Body of pancreas (tissue), 4 donors: Measurements from ENCODE around the gene CELSR3. TPM values are rescaled to one million over a fixed set of nuclear protein-coding genes. Genes with fewer than 3 reads are reported as not detected.

ENCODE experiments used
- ATAC-seq: fragments of 150-250 bp; one replicate; pipeline ENCODE4 v1.9.1; 2016
- DNase-seq, 4 donors: peaks; one replicate each; pipeline ENCODE4 v3.0.0-alpha.2; 2019
- H3K27ac ChIP-seq, 4 donors: fragments of 200-600 bp; sonication (generic); 1 replicate in 3 of 4; 2 replicates in 1 of 4; pipeline versions ENCODE4 v1.5.1 to v1.6.1; 2016 to 2019; ENCODE audit warnings: mild to moderate bottlenecking in 1 of 4, mixed read lengths in 1 of 4, moderate library complexity in 1 of 4
- H3K27me3 ChIP-seq, 2 donors: fragments of 200-600 bp; sonication (generic); one replicate each; pipeline ENCODE4 v1.6.0; 2016; ENCODE audit warnings: mild to moderate bottlenecking in 1 of 2
- H3K36me3 ChIP-seq, 2 donors: fragments of 200-600 bp; sonication (generic); replicated peaks in 1 of 2; 2 replicates each; pipeline ENCODE4 v1.5.1; 2016; ENCODE audit warnings: low read depth in 2 of 2; ENCODE audit not compliant: insufficient read depth in 1 of 2
- H3K4me1 ChIP-seq: fragments of 200-600 bp; sonication (generic); one replicate; pipeline ENCODE4 v1.6.0; 2016
- H3K4me3 ChIP-seq, 2 donors: fragments of 200-600 bp; sonication (generic); 1 replicate in 1 of 2; 2 replicates in 1 of 2; pipeline ENCODE4 v1.5.1; 2016 to 2019
- H3K9me3 ChIP-seq, 3 donors: fragments of 200-600 bp; sonication (generic); 1 replicate in 2 of 3; 2 replicates in 1 of 3; pipeline ENCODE4 v1.5.1; 2016
- CTCF ChIP-seq, 7 experiments: fragments of 450-650 bp in 4 of 7; fragments of 200-600 bp in 3 of 7; sonication (generic) in 3 of 7; IDR thresholded peaks; one replicate each; pipeline ENCODE4 v1.5.1; 2016 to 2019; ENCODE audit warnings: antibody characterized with exemption in 7 of 7
- POLR2A ChIP-seq, 3 donors: fragments of 450-650 bp; IDR thresholded peaks; one replicate each; pipeline ENCODE4 v1.6.1; 2016; ENCODE audit warnings: antibody characterized with exemption in 3 of 3, mild to moderate bottlenecking in 2 of 3
- whole genome bisulfite sequencing, 2 donors: methylation state at CpG; one replicate each; pipeline ENCODE4 v1.1.5; 2017; 5-methylcytosine and 5-hydroxymethylcytosine counted together
- intact Hi-C: fragments of 100-400 bp; cut with DNase I; formaldehyde crosslinking; loops from one replicate; pipeline ENCODE4 v1.15.1; 2023
- total RNA-seq, 2 donors: library from RNA; depleted of rRNA; stranded (reverse); fragments of >200 nt; gene quantifications; one replicate each; pipeline ENCODE4 v1.1.0, GENCODE V29; 2016

Gene CELSR3
- total RNA-seq, 2 donors from 2014 or later, result 0.66 to 2.6 TPM

- Histone ChIP-seq H3K27ac (no peak overlapping the region), H3K36me3 (peaks cover 0 to 2% of the 10 kb centered on the region in 2 donors), H3K4me3 (no peak overlapping the region), H3K4me1 (peaks cover 8% of the 10 kb centered on the region), H3K27me3 (no peaks in the 10 kb centered on the region), H3K9me3 (no peaks in the 10 kb centered on the region)
- intact Hi-C loops, result no loop called here
- DNase-seq (no peak), ATAC-seq (no peak)
- TF ChIP-seq CTCF (IDR thresholded peaks at IDR 0.05) (no peak), POLR2A (IDR thresholded peaks at IDR 0.05) (no peak)
- WGBS, 2 donors, result 94 to 100% methylated on average over 5 to 12 of the region's 12 CpGs
These were observed 32.8 kb downstream of the CELSR3 start for GRCh38 chr3:48629894-48630293.

GRCh38 chr3:48628277-48629017 lies 34.2 kb downstream of the CELSR3 start:
- ATAC-seq, result no peak
- DNase-seq, result no peak
- intact Hi-C loops, result no loop called here
- Histone ChIP-seq H3K9me3 (no peaks in the 10 kb centered on the region), H3K4me3 (no peak overlapping the region), H3K36me3 (peaks cover 0 to 2% of the 10 kb centered on the region in 2 donors), H3K27me3 (no peaks in the 10 kb centered on the region), H3K4me1 (no peaks in the 10 kb centered on the region), H3K27ac (no peak overlapping the region)
- 82 to 86% methylated on average over 13 of the region's 13 CpGs for WGBS, 2 donors
- TF ChIP-seq CTCF (IDR thresholded peaks at IDR 0.05), result no peak
- TF ChIP-seq POLR2A (IDR thresholded peaks at IDR 0.05), result no peak

GRCh38 chr3:48625600-48625999 lies 37.1 kb downstream of the CELSR3 start:
- H3K27ac ChIP-seq, result no peak overlapping the region
- H3K27me3 ChIP-seq, result no peaks in the 10 kb centered on the region
- H3K4me1 ChIP-seq, result no peaks in the 10 kb centered on the region
- no peaks in the 10 kb centered on the region for H3K9me3 ChIP-seq
- intact Hi-C loops, result no loop called here
- peaks cover 0 to 2% of the 10 kb centered on the region in 2 donors for H3K36me3 ChIP-seq
- DNase-seq (no peak), ATAC-seq (no peak)
- no peak for TF ChIP-seq CTCF (IDR thresholded peaks at IDR 0.05)
- no peak for TF ChIP-seq POLR2A (IDR thresholded peaks at IDR 0.05)
- H3K4me3 ChIP-seq, result no peak overlapping the region
- 94 to 96% methylated on average over 5 to 6 of the region's 6 CpGs for WGBS, 2 donors

GRCh38 chr3:48624767-48625166 lies 37.9 kb downstream of the CELSR3 start:
- 83 to 94% methylated on average over 6 to 10 of the region's 10 CpGs for WGBS, 2 donors
- TF ChIP-seq POLR2A (IDR thresholded peaks at IDR 0.05) (no peak), CTCF (IDR thresholded peaks at IDR 0.05) (no peak)
- Histone ChIP-seq H3K27ac (no peak overlapping the region), H3K36me3 (peaks cover 0 to 2% of the 10 kb centered on the region in 2 donors), H3K4me1 (peaks cover 6% of the 10 kb centered on the region), H3K9me3 (no peaks in the 10 kb centered on the region), H3K27me3 (no peaks in the 10 kb centered on the region), H3K4me3 (no peak overlapping the region)
- ATAC-seq (no peak), DNase-seq (no peak)
- intact Hi-C loops, result no loop called here
